ENCODE measurements around the gene HRCT1.
"Not testable (repeated sequence)": the region's sequence is repeated elsewhere in the genome, so short reads cannot be mapped to it uniquely, and the experiment has no call there.

DNA sequence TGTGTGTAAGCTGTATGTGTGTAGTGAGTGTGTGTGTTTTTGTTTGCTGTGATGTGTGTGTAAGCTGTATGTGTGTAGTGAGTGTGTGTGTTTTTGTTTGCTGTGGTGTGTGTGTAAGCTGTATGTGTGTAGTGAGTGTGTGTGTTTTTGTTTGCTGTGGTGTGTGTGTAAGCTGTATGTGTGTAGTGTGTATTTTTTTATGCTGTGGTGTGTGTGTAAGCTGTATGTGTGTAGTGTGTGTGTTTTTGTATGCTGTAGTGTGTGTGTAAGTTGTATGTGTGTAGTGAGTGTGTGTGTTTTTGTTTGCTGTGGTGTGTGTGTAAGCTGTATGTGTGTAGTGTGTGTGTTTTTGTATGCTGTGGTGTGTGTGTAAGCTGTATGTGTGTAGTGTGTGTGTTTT lies 7.4 kb downstream of the HRCT1 start:
- TF ChIP-seq POLR2A (IDR thresholded peaks at IDR 0.05; ENCODE audit: low read depth, low read length); TAF1 (IDR thresholded peaks at IDR 0.05; ENCODE audit: borderline replicate concordance, low read depth, low read length); POLR2AphosphoS5 (IDR thresholded peaks at IDR 0.05; ENCODE audit: low read depth, low read length): not testable (repeated sequence)

Measured in GM12892 (cell line).